Measurements from ENCODE around the gene SGPP1. TPM values are rescaled to one million over a fixed set of nuclear protein-coding genes. Genes with fewer than 3 reads are reported as not detected.

The SGPP1 gene
- total RNA-seq, result 8.8 and 12.5 TPM in 2 replicates

DNA sequence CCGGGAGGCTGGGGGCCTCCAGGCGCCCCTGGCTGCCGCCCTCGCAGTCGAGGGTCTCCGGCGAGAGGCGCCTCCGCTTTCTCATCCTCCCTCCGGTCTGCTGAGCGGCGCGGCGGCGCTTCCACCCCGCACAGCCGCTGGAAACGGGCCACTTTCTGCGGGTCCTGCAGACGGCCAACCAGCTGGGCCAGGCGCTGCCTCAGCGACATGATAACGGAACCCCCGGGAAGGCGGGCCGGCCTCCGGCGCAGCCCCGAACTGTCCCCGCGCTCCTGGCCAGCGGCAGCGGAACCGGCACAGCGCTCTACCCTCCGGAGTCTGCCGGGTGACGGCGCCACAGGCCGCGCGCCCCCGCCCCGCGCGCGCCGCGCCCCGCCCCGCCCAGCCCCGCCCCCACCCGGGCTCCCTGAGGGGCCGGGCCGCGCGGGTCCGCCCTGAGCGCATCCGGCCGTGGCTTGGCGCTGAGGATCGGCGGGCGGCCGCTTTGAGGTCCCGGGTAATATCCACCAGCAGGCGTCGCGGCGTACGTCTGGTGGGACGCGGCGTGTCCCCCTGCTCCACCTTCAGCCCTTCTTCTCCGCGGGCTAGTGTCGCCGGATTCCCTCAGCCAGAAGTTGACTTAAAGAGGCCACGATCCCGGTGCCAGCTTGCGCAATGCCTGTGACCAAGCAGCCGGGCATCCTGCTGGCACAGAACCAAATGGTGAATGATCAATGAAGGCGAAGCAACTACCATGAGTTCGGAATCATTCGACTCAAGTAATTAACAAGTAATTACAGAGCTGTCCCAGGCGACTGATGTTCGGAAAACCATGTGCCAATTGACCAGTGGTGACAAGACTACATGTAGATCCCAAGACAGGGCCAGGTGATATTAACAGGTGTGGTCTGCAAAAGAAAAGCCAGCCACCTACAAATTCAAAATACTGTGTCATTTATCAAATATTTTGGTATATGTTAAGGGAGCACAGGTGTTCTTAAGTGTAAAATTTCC lies at the start of gene SGPP1:
SGPP1 (minus strand) TSS at position 330 of the 993 bp plus-strand sequence; CDS start at position 209, 121 bp downstream.

GRCh38 chr14:63641473-63642228 lies 86.2 kb downstream of the SGPP1 start, which contains the start of gene WDR89:
WDR89 (minus strand) TSS chr14:63641871; CDS start chr14:63599942, 41,929 bp downstream.

Small RNAs within 50 kb of the gene (small RNA-seq; reads per million reads assigned to genes)
- gene AL161670.1 (not detected), gene RF00012 (not detected), gene RNU7-116P (not detected)

Other genes starting within 250 kb of the SGPP1 start
- gene PPP2R5E, start 184.7 kb downstream of the SGPP1 start, total RNA-seq, result 20.6 and 30.1 TPM in 2 replicates
- 8.2 and 12.2 TPM in 2 replicates for gene WDR89, start 86.2 kb downstream of the SGPP1 start, total RNA-seq
- 32.9 and 38.5 TPM in 2 replicates for gene SYNE2, start 124.9 kb upstream of the SGPP1 start, total RNA-seq

Measured in vein endothelial cell (primary cell).